Naive thymus-derived CD4-positive, alpha-beta T cell (primary cell): Measurements from ENCODE around the gene P2RY2. TPM values are rescaled to one million over a fixed set of nuclear protein-coding genes. Genes with fewer than 3 reads are reported as not detected.

Experiments
- ATAC-seq: fragments of 150-1000 bp; cut with Tn5 transposase; 2 replicates; pipeline ENCODE4 v1.10.0; 2021; ENCODE audit warnings: mild to moderate bottlenecking, moderate library complexity
- CTCF ChIA-PET: fragments of 350-600 bp; sonication (Branson Sonifier 250); formaldehyde crosslinking; loops from one replicate; lab custom pipeline; 2021; ENCODE audit warnings: antibody characterized with exemption; lab: Charles Lee
- POLR2A ChIA-PET: fragments of 350-600 bp; sonication (Branson Sonifier 250); formaldehyde crosslinking; loops from one replicate; lab custom pipeline; 2021; ENCODE audit warnings: antibody characterized with exemption, inconsistent platforms; lab: Charles Lee
- DNase-seq, 9 donors: peaks; one replicate each; pipeline versions ENCODE4 v3.0.0 to v3.0.0-alpha.2; 2020 to 2022; ENCODE audit warnings: mixed read lengths in 1 of 9
- H3K27ac ChIP-seq: one replicate; pipeline ENCODE4 v1.7.0; 2013; ENCODE audit warnings: mild to moderate bottlenecking, low read depth, low read length, moderate library complexity
- H3K27me3 ChIP-seq, 2 donors: one replicate each; pipeline ENCODE4 v1.7.0; 2013; ENCODE audit warnings: low read length in 2 of 2, mild to moderate bottlenecking in 2 of 2, moderate library complexity in 2 of 2; ENCODE audit not compliant: control insufficient read depth in 2 of 2, insufficient read depth in 2 of 2
- H3K36me3 ChIP-seq, 3 experiments: 1 replicate in 2 of 3; 2 replicates in 1 of 3; pipeline ENCODE4 v1.7.0; 2013; ENCODE audit warnings: low read length in 3 of 3, mild to moderate bottlenecking in 3 of 3, moderate library complexity in 1 of 3; ENCODE audit not compliant: insufficient read depth in 3 of 3, control insufficient read depth in 2 of 3
- H3K4me1 ChIP-seq, 2 donors: one replicate each; pipeline ENCODE4 v1.7.0; 2013; ENCODE audit warnings: low read length in 2 of 2, mild to moderate bottlenecking in 2 of 2, moderate library complexity in 1 of 2; ENCODE audit not compliant: control insufficient read depth in 2 of 2, insufficient read depth in 2 of 2
- H3K4me3 ChIP-seq: 2 replicates; pipeline ENCODE4 v1.7.0; 2013; ENCODE audit warnings: mild to moderate bottlenecking, low read length
- H3K9me3 ChIP-seq, 3 experiments: 1 replicate in 2 of 3; 2 replicates in 1 of 3; pipeline ENCODE4 v1.7.0; 2013; ENCODE audit warnings: low read length in 3 of 3; ENCODE audit not compliant: control insufficient read depth in 2 of 3
- H3K27ac Mint-ChIP-seq, 9 donors: one replicate each; pipeline ENCODE4 v1.8.0; 2020 to 2022; ENCODE audit warnings: mixed read lengths in 9 of 9, mild to moderate bottlenecking in 8 of 9, moderate library complexity in 5 of 9, inconsistent platforms in 2 of 9
- H3K27me3 Mint-ChIP-seq, 5 donors: one replicate each; pipeline ENCODE4 v1.8.0; 2021 to 2022; ENCODE audit warnings: mixed read lengths in 5 of 5, mild to moderate bottlenecking in 1 of 5
- H3K36me3 Mint-ChIP-seq, 5 donors: one replicate each; pipeline ENCODE4 v1.8.0; 2020 to 2022; ENCODE audit warnings: mixed read lengths in 5 of 5, mild to moderate bottlenecking in 3 of 5, inconsistent platforms in 1 of 5
- H3K4me1 Mint-ChIP-seq, 7 donors: one replicate each; pipeline ENCODE4 v1.8.0; 2020 to 2022; ENCODE audit warnings: mixed read lengths in 7 of 7, mild to moderate bottlenecking in 3 of 7, inconsistent platforms in 1 of 7
- H3K4me3 Mint-ChIP-seq, 10 donors: one replicate each; pipeline ENCODE4 v1.8.0; 2020 to 2022; ENCODE audit warnings: mild to moderate bottlenecking in 10 of 10, mixed read lengths in 10 of 10, moderate library complexity in 6 of 10, inconsistent platforms in 2 of 10
- H3K9me3 Mint-ChIP-seq, 11 donors: one replicate each; pipeline ENCODE4 v1.8.0; 2020 to 2022; ENCODE audit warnings: mixed read lengths in 11 of 11, mild to moderate bottlenecking in 4 of 11, inconsistent platforms in 1 of 11, moderate library complexity in 1 of 11
- intact Hi-C, 2 donors: fragments of 100-400 bp; cut with micrococcal nuclease; formaldehyde crosslinking; loops; one replicate each; pipeline ENCODE4 v1.15.1; 2023
- polyA plus RNA-seq, 2 donors: library from polyadenylated mRNA; unstranded; fragments of 300-500 nt; fragmentation: Illumina TruSeq; gene quantifications; one replicate each; pipeline ENCODE4 v1.2.3, GENCODE V29; 2021
- total RNA-seq, 6 experiments: library from RNA in 5 of 6; stranded (reverse) in 5 of 6; gene quantifications; 1 replicate in 5 of 6; 2 replicates in 1 of 6; pipeline ENCODE4 v1.2.3 and lab custom pipeline; 2021 to 2026

The P2RY2 gene
- total RNA-seq (1 to 10 TPM in 1 of 5 experiments, under 1 TPM in 1, not detected in 3; 0.90 to 5.3 TPM), polyA plus RNA-seq (not detected), total RNA-seq (lab: John Stamatoyannopoulos, UW) (not detected)

DNA sequence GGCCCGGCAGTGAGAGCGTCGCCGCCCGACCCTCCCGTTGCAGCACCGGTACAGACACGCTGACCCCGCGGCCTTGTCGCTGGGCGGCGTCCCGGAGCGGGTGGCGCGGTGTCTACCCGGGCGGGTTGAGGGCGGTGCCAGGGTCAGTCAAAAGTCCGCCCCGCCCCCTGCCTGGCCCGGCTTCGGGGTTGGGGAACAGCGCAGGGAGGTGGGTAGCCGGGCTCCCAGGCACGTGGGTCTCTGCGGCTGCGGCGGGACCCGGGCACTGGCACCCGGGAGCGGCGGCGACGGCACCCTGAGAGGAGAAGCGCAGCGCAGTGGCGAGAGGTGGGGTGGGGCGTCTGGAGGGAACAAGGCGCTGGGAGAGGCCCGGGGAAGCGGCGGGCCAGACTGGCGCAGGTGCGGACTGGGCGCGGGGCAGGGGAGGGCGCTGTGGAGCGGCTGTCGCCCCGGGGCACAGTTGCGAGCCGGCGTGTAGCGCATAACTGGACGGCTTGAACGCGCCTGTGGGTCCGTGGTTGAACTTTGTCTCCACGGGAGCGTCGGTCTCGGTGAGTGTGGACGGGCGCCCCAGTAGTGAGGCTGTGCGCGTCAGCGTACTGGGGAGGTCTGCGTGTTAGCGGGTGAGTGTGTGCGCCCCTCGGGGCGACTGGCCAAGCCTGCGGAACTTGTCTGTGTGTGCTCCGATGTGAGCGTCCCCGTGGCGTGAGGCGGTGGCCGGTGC is at the start of gene P2RY2:
Gene P2RY2, plus strand, starts transcription at position 176 of the 724 bp plus-strand sequence. CDS start 15,879 bp downstream, outside the sequence.
- ATAC-seq (peak; percentile 85), DNase-seq (peak in 2 of 9 donors; percentile 46 to 68)
- peaks cover 0 to 17% (median 8%) of the 10 kb centered on the region in 7 donors for H3K4me1 Mint-ChIP-seq
- POLR2A ChIA-PET, result no interaction called here
- Histone ChIP-seq H3K4me1 (no peaks in the 10 kb centered on the region), H3K36me3 (no peaks in the 10 kb centered on the region), H3K27ac (no peak within 1 kb of the TSS), H3K9me3 (no peaks in the 10 kb centered on the region), H3K27me3 (no peaks in the 10 kb centered on the region), H3K4me3 (no peak within 1 kb of the TSS)
- peaks cover 17 to 47% (median 30%) of the 10 kb centered on the region in 5 donors for H3K27me3 Mint-ChIP-seq
- no peaks in the 10 kb centered on the region for H3K36me3 Mint-ChIP-seq
- peak within 1 kb of the TSS in 1 of 9 donors; percentile 27 for H3K27ac Mint-ChIP-seq
- H3K9me3 Mint-ChIP-seq, result no peaks in the 10 kb centered on the region
- CTCF ChIA-PET, result no interaction called here
- H3K4me3 Mint-ChIP-seq, result peak within 1 kb of the TSS in 9 of 10 donors; percentile 5 to 86 (median 50)
- intact Hi-C loops, result no loop called here

DNA sequence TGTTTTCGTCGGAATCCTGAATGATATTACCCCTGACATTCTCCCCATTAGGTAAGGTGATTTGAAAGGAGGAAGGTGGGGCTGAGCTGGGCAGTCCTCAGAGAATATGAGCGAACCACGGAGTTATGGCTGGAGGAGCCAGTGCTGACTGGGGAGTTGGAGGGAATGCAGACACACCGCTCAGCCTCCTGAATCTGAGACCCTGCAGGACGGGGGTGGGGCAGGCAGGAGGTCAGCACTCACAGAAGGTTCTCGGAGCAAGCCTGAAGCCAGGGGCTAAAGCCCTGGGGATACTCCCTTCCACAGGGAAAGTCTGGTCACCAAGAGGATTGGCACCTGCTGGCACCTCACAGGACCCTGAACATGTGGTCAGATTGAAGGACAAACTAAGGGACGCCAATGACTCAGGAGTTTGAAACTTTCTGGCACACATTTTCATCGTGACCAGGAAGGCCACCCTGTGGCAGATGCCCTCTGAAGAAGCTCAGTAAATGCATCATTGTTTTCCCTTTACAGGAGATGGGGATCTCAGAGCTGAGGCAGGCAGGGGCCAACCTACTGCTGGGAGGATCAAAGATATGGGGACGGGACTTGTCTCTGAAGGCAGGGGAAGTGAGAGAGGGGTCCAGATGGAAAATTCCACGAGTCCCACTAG is 49.0 kb upstream of the P2RY2 start:
- Histone ChIP-seq H3K9me3 (no peaks in the 10 kb centered on the region), H3K36me3 (no peaks in the 10 kb centered on the region), H3K4me1 (no peaks in the 10 kb centered on the region), H3K4me3 (no peak overlapping the region), H3K27me3 (no peaks in the 10 kb centered on the region), H3K27ac (no peak overlapping the region)
- DNase-seq (no peak), ATAC-seq (no peak)
- Mint-ChIP-seq H3K36me3 (peaks cover 0 to 2% (median 0%) of the 10 kb centered on the region in 5 donors), H3K27me3 (peaks cover 0 to 5% (median 3%) of the 10 kb centered on the region in 5 donors), H3K4me1 (peaks cover 0 to 11% (median 0%) of the 10 kb centered on the region in 7 donors), H3K4me3 (no peak overlapping the region), H3K9me3 (no peaks in the 10 kb centered on the region), H3K27ac (no peak overlapping the region)
- POLR2A ChIA-PET, result no interaction called here
- intact Hi-C loops, result no loop called here
- CTCF ChIA-PET, result interaction anchor here (1.2 kb wide), 1 partner anchor 9 kb away, joined by 6 read pairs; no protein-coding TSS in a partner anchor

DNA sequence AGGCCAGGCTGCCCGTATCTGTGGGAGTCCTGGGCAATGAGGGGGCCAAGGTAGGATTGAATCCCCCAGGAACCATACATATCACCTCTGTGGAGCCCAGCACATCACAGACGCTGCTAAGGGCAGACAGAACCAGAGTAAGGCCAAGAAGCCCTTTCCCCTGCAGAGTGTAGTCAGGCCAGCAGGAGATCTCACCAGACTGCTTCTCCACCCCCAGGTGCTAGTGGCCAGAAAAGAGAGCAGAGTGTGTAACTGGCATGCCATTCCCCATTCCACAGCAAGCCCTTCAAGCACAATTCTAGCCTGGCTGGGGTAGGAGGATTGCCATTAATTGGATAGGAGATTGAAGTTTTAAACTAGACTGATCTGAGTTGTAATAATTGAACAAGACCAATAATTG is 47.9 kb upstream of the P2RY2 start:
- intact Hi-C loops, result no loop called here
- DNase-seq (no peak), ATAC-seq (no peak)
- H3K9me3 ChIP-seq, result no peaks in the 10 kb centered on the region
- Mint-ChIP-seq H3K4me1 (peaks cover 0 to 15% (median 0%) of the 10 kb centered on the region in 7 donors), H3K27me3 (peaks cover 0 to 5% (median 3%) of the 10 kb centered on the region in 5 donors), H3K27ac (no peak overlapping the region), H3K36me3 (peaks cover 0 to 2% (median 0%) of the 10 kb centered on the region in 5 donors), H3K9me3 (no peaks in the 10 kb centered on the region), H3K4me3 (no peak overlapping the region)
- H3K4me3 ChIP-seq, result no peak overlapping the region
- no peaks in the 10 kb centered on the region for H3K36me3 ChIP-seq
- POLR2A ChIA-PET, result no interaction called here
- no peak overlapping the region for H3K27ac ChIP-seq
- no peaks in the 10 kb centered on the region for H3K27me3 ChIP-seq
- CTCF ChIA-PET, result no interaction called here
- no peaks in the 10 kb centered on the region for H3K4me1 ChIP-seq

DNA sequence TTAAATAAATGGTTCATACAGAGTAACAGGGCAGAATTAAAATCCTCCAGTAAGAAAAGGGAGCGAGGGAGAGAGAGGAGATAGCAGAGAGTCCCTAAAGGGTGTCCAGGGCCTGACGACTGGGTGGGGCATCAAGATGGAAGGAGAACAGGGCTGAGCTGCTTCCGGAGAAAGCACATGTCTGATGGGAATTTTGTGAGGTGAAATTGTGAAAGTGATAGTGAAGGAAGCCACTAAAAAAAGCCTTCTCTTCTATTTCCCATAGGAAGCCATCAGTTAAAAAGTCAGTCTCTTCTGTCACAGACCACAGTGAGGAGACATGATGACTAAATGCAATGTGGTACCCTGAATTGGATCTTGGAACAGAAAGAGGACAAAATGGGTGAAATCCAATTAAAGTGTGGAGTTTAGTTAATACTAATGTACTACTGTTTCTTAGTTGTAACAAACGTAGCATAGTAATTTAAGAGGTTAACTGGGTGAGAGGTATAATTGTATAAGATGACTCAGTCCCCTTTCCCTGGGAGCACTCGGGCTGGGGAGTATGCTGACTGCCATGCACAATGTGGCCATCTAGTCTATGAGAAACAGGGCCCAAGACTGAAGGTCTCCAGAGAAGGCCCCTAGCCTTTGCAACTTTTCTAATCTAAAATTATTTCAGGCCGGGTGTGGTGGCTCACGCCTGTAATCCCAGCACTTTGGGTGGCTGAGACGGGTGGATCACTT is 46.5 kb upstream of the P2RY2 start:
- ChIA-PET CTCF (no interaction called here), POLR2A (no interaction called here)

DNA sequence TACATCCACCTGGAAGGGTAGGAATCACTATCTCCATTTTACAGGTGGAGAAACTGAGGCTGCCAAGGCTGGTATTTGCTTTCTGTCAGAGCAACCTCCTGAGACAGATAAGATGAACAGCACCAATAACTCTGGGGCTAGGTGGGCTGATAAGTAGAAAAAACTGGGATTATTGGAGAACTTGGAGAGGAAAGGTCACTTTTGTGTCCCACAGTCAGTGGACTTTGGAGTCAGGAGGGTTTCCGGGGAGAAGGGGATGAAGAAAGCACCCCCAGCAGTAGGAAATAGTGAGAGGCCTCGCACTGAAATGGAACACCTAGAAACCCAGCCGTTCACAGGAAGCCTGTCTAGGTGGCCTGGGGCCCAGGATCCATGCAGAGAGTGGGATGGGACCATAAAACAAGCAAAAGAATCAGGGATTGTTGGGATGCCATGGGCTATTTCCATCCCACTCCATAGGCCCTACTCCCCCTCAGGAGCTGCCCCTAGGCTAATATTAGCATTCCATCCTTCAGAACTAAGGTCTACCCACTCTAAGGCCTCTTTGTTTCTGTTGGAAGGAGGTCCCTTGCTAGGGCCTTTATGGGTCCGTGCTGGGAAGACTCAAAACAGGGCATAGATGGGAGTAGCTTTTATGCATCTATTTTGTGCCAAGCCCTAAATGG is 45.0 kb upstream of the P2RY2 start:
- DNase-seq, result no peak
- H3K36me3 ChIP-seq, result no peaks in the 10 kb centered on the region
- H3K9me3 ChIP-seq, result no peaks in the 10 kb centered on the region
- no peak overlapping the region for H3K4me3 ChIP-seq
- ATAC-seq, result no peak
- no peak overlapping the region for H3K4me3 Mint-ChIP-seq
- peak overlapping the region in 1 of 9 donors; percentile 50 for H3K27ac Mint-ChIP-seq
- intact Hi-C loops, result no loop called here
- no peaks in the 10 kb centered on the region for H3K36me3 Mint-ChIP-seq
- no peaks in the 10 kb centered on the region for H3K27me3 ChIP-seq
- ChIA-PET POLR2A (no interaction called here), CTCF (no interaction called here)
- H3K4me1 ChIP-seq, result no peaks in the 10 kb centered on the region
- H3K4me1 Mint-ChIP-seq, result peaks cover 1 to 34% (median 7%) of the 10 kb centered on the region in 7 donors
- H3K27ac ChIP-seq, result no peak overlapping the region
- no peaks in the 10 kb centered on the region for H3K9me3 Mint-ChIP-seq
- H3K27me3 Mint-ChIP-seq, result peaks cover 0 to 5% (median under 1%) of the 10 kb centered on the region in 5 donors

More for the DNA sequence above, 46.5 kb upstream of the P2RY2 start:
- no peak for DNase-seq
- H3K27me3 ChIP-seq, result no peaks in the 10 kb centered on the region
- intact Hi-C loops, result no loop called here
- Mint-ChIP-seq H3K4me1 (peaks cover 0 to 22% (median 2%) of the 10 kb centered on the region in 7 donors), H3K4me3 (no peak overlapping the region), H3K9me3 (no peaks in the 10 kb centered on the region), H3K27me3 (peaks cover 0 to 5% (median 0%) of the 10 kb centered on the region in 5 donors), H3K27ac (peak overlapping the region in 2 of 9 donors; percentile 41 to 48), H3K36me3 (no peaks in the 10 kb centered on the region)
- ATAC-seq, result no peak
- H3K4me1 ChIP-seq, result no peaks in the 10 kb centered on the region
- H3K27ac ChIP-seq, result no peak overlapping the region
- no peak overlapping the region for H3K4me3 ChIP-seq
- H3K9me3 ChIP-seq, result no peaks in the 10 kb centered on the region
- H3K36me3 ChIP-seq, result no peaks in the 10 kb centered on the region

DNA sequence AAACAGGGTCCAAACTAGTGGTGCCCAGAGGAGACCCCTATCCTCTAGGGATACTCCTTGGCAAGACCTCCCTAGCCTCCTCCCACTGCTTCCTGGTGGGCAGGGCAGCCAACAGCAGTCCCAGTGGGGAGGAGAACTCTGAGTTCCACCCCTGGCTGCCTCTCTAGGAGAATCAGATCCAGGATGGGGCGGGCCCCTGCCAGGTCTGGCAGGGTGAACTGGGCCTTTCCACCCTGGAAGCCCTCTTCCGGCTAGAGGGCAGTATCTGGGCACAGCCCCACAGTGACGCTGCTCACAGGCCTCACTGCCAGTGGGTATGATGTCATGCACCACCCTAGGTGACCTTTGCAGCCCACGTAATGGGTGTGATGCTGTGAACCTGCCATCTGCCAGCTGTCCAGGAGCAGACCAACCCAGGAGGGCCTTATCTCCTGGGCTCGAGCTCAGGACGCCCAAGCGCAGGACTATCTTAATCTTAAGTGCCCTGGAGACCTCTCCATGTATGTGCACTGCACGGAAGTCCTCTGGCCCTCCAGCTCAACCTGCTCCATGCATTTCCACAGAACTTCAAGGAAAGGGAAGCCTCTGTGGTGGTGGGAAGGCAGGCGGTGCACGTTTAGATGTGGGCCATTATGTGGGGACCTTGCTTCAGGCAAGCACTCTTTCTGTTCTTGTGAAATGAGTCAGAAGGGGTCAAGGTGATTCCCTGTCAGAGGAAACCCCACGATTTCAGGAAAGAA is 44.2 kb upstream of the P2RY2 start:
- DNase-seq, result no peak
- ChIA-PET CTCF (no interaction called here), POLR2A (no interaction called here)
- Mint-ChIP-seq H3K4me1 (peaks cover 4 to 34% (median 10%) of the 10 kb centered on the region in 7 donors), H3K27ac (no peak overlapping the region), H3K9me3 (no peaks in the 10 kb centered on the region), H3K36me3 (no peaks in the 10 kb centered on the region), H3K27me3 (peaks cover 0 to 4% (median 0%) of the 10 kb centered on the region in 5 donors), H3K4me3 (no peak overlapping the region)
- no peak for ATAC-seq
- Histone ChIP-seq H3K9me3 (no peaks in the 10 kb centered on the region), H3K4me3 (no peak overlapping the region), H3K4me1 (no peaks in the 10 kb centered on the region), H3K27me3 (no peaks in the 10 kb centered on the region), H3K36me3 (no peaks in the 10 kb centered on the region), H3K27ac (no peak overlapping the region)
- intact Hi-C loops, result no loop called here
